Smooth muscle cell (in vitro differentiated cells): ENCODE data around the gene CD81. TPM values are rescaled to one million over a fixed set of nuclear protein-coding genes. Genes with fewer than 3 reads are reported as not detected.

Source experiments
- DNase-seq: peaks from one replicate; lab custom pipeline; 2025; ENCODE audit not compliant: unreplicated experiment; lab: John Stamatoyannopoulos, UW
- H2AFZ ChIP-seq: fragments of 200-600 bp; sonication (generic); 2 replicates; pipeline ENCODE4 v1.6.0; 2016; ENCODE audit warnings: antibody characterized with exemption, low read depth, mild to moderate bottlenecking
- H3F3A ChIP-seq: fragments of 200-600 bp; sonication (generic); 2 replicates; pipeline ENCODE4 v1.6.0; 2017; ENCODE audit warnings: antibody characterized with exemption, low read depth
- H3K27ac ChIP-seq: fragments of 200-600 bp; sonication (generic); 2 replicates; pipeline ENCODE4 v1.5.1; 2016; ENCODE audit warnings: low read depth, mild to moderate bottlenecking
- H3K27me3 ChIP-seq: fragments of 200-600 bp; sonication (generic); 2 replicates; pipeline ENCODE4 v1.6.1; 2016; ENCODE audit warnings: low read depth, mild to moderate bottlenecking
- H3K36me3 ChIP-seq: fragments of 200-600 bp; sonication (generic); 2 replicates; pipeline ENCODE4 v1.5.1; 2016; ENCODE audit warnings: low read depth
- H3K4me1 ChIP-seq: fragments of 200-600 bp; sonication (generic); 2 replicates; pipeline ENCODE4 v1.5.1; 2016; ENCODE audit warnings: low read depth
- H3K4me2 ChIP-seq: fragments of 200-600 bp; sonication (generic); 2 replicates; pipeline ENCODE4 v1.6.0; 2016; ENCODE audit warnings: mild to moderate bottlenecking
- H3K4me3 ChIP-seq: fragments of 200-600 bp; sonication (generic); 2 replicates; pipeline ENCODE4 v1.5.1; 2016; ENCODE audit warnings: mild to moderate bottlenecking
- H3K79me2 ChIP-seq: fragments of 200-600 bp; sonication (generic); 2 replicates; pipeline ENCODE4 v1.6.0; 2016; ENCODE audit warnings: low read depth, mild to moderate bottlenecking
- H3K9ac ChIP-seq: fragments of 200-600 bp; sonication (generic); 2 replicates; pipeline ENCODE4 v1.6.0; 2016; ENCODE audit warnings: low read depth
- H3K9me3 ChIP-seq: fragments of 200-600 bp; sonication (generic); replicated peaks from 2 replicates; pipeline ENCODE4 v1.5.1; 2016; ENCODE audit warnings: low read depth
- H4K20me1 ChIP-seq: fragments of 200-600 bp; sonication (generic); 2 replicates; pipeline ENCODE4 v1.6.0; 2016; ENCODE audit warnings: low read depth
- CTCF ChIP-seq: fragments of 200-600 bp; sonication (generic); IDR thresholded peaks from 2 replicates; pipeline ENCODE4 v1.5.1; 2017; ENCODE audit warnings: borderline replicate concordance, mild to moderate bottlenecking, antibody characterized with exemption; ENCODE audit not compliant: insufficient read depth, poor library complexity, severe bottlenecking
- WGBS: methylation state at CpG from one replicate; pipeline ENCODE4 v1.1.7; 2016; ENCODE audit warnings: low lambda C conversion rate; 5-methylcytosine and 5-hydroxymethylcytosine counted together
- polyA plus RNA-seq: library from polyadenylated mRNA; unstranded; fragments of >200 nt; fragmentation: Nextera tagmentation; extraction: Ambion mirVana; gene quantifications from 2 replicates; pipeline ENCODE4 v1.2.1, GENCODE V29; 2016
- total RNA-seq: library from RNA; depleted of rRNA; stranded (reverse); fragments of >200 nt; gene quantifications from 2 replicates; pipeline ENCODE4 v1.2.3, GENCODE V29; 2014

Gene CD81
- total and polyA plus RNA-seq, 2 experiments from 2014 or later: 191 to 519 TPM

GRCh38 chr11:2382936-2383851, 6.1 kb downstream of the CD81 start:
- peaks cover 98% of the 10 kb centered on the region for H4K20me1 ChIP-seq
- H3K79me2 ChIP-seq: peaks cover 100% of the 10 kb centered on the region

GRCh38 chr11:2383852-2384804, 7.0 kb downstream of the CD81 start:
- WGBS: 97% methylated on average over 23 of the region's 33 CpGs
- Histone ChIP-seq H3K27me3 (no peaks in the 10 kb centered on the region), H3K4me3 (no peak overlapping the region), H3K27ac (no peak overlapping the region), H3K9me3 (no peaks in the 10 kb centered on the region), H3K9ac (no peak overlapping the region), H3K4me1 (no peaks in the 10 kb centered on the region), H4K20me1 (peaks cover 98% of the 10 kb centered on the region), H2AFZ (no peak overlapping the region), H3K36me3 (no peaks in the 10 kb centered on the region), H3F3A (no peaks in the 10 kb centered on the region), H3K79me2 (peaks cover 100% of the 10 kb centered on the region), H3K4me2 (no peak overlapping the region)
- no peak for DNase-seq
- no peak for TF ChIP-seq CTCF

More at GRCh38 chr11:2382936-2383851, 6.1 kb downstream of the CD81 start:
- no peak overlapping the region for H3K27ac ChIP-seq
- H3K4me2 ChIP-seq: no peak overlapping the region
- H3K4me1 ChIP-seq: peaks cover 5% of the 10 kb centered on the region
- 83% methylated on average over 26 of the region's 26 CpGs for WGBS
- no peaks in the 10 kb centered on the region for H3K9me3 ChIP-seq
- DNase-seq: no peak
- no peaks in the 10 kb centered on the region for H3K36me3 ChIP-seq
- H3K4me3 ChIP-seq: no peak overlapping the region
- no peaks in the 10 kb centered on the region for H3K27me3 ChIP-seq
- H2AFZ ChIP-seq: no peak overlapping the region
- no peak overlapping the region for H3K9ac ChIP-seq
- no peak for TF ChIP-seq CTCF
- no peaks in the 10 kb centered on the region for H3F3A ChIP-seq

GRCh38 chr11:2385156-2386151, 8.3 kb downstream of the CD81 start:
- WGBS: 97% methylated on average over 35 of the region's 48 CpGs
- Histone ChIP-seq H3K4me2 (no peak overlapping the region), H2AFZ (no peak overlapping the region), H3K9ac (no peak overlapping the region), H4K20me1 (peaks cover 98% of the 10 kb centered on the region), H3K4me3 (no peak overlapping the region), H3K79me2 (peaks cover 100% of the 10 kb centered on the region), H3K36me3 (no peaks in the 10 kb centered on the region), H3K27ac (no peak overlapping the region), H3K27me3 (no peaks in the 10 kb centered on the region), H3F3A (no peaks in the 10 kb centered on the region), H3K9me3 (no peaks in the 10 kb centered on the region), H3K4me1 (no peaks in the 10 kb centered on the region)
- DNase-seq: no peak
- no peak for TF ChIP-seq CTCF
